HG03457 (cell line): Measurements from ENCODE around the gene CREM.
"Not testable (repeated sequence)": the region's sequence is repeated elsewhere in the genome, so short reads cannot be mapped to it uniquely, and the experiment has no call there.

Experiments
- ATAC-seq: cut with Tn5 transposase; IDR thresholded peaks from one replicate; pipeline ENCODE4 v1.9.1; 2021; ENCODE audit warnings: moderate number of reproducible peaks; ENCODE audit not compliant: unreplicated experiment

Gene CREM

GRCh38 chr10:35192645-35193249, 66.1 kb downstream of the CREM start:
- ATAC-seq = no peak

DNA sequence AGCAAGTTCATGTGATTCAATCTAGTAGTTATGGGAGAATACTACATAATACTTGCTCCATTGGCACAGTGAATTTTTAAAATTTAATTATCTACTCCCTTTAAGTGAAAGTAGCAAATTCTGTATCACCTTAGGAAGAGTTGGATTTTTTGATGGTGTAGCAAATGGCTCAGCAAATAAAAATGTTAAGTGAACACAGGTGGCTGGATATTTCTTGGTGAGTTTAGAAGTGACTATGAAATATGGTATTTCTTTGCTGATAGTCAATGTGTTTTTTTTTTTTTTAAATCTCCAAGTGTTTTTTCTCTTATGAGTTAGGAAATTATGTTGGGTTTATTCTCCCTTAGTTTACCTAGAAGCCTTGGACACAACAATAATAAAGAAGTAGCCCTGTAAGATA, 67.8 kb downstream of the CREM start:
- ATAC-seq = no peak

DNA sequence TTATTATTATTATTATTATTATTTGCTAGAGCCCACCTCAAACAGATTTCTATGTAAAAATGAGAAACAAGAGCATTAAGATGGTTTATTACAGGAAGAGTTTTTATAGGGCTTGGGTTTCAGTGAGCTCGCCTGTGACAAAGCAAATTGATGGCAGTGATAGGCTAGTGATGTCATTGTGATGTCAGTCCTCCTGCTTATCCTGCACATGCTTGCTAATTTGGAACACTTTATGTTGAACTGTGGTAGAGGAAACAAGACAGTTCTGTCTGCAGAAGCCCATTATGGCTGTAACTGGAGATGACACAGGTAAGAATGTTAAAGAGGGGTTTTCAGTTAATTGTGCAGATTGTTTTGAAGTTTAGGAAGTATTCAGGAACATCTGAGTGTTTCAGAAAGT, 68.3 kb downstream of the CREM start:
- ATAC-seq = no peak

GRCh38 chr10:35195361-35196306, 69.0 kb downstream of the CREM start:
- ATAC-seq = peak; percentile 93

DNA sequence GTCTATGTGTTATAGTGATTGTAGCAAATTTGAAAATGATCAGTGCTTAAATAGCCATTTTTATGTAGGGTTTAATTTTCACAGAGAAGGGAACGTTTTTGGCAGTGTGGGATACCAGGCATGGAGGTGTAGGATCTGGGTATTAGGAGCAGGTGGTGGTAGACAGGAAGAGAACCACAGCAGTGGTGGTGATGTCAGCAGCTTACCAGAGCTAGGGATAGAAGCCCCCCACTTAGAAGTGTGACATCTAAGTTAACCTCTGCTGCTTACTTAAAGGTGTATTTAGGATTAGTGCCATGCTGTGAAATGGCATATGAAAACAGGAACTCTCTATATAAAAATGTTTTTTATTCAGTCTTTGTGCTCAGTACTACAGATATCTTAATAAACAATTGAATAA, 73.8 kb downstream of the CREM start:
- no peak for ATAC-seq

- no peak for ATAC-seq
These were observed 74.6 kb downstream of the CREM start for GRCh38 chr10:35201234-35201633.

- ATAC-seq = no peak
These were observed 75.4 kb downstream of the CREM start for GRCh38 chr10:35202050-35202449.

DNA sequence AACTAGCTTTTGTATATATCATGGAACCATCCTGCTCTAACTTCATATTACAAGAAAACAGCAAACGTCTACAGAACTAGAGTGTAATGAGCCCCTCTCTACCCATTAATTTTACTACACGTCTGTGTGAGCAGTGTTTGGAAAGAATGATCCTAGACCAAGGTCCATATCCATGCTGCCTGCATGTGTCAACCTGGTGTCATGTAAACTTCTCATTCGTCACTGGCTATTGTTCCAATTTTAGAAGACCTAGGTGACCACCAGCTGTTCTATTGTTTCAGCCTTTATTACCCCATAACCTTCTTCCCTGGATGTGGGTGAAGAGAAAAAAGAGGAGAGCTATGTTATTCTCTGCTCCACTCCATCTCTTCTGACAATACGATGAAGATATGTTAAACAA, 77.1 kb downstream of the CREM start:
- ATAC-seq = no peak

GRCh38 chr10:35204650-35205319, 78.1 kb downstream of the CREM start:
- no peak for ATAC-seq

GRCh38 chr10:35206274-35206673, 79.6 kb downstream of the CREM start:
- no peak for ATAC-seq

GRCh38 chr10:35208536-35208935, 81.9 kb downstream of the CREM start:
- peak; percentile 69 for ATAC-seq

- peak; percentile 17 for ATAC-seq
These were observed 82.4 kb downstream of the CREM start for GRCh38 chr10:35208949-35209613.

DNA sequence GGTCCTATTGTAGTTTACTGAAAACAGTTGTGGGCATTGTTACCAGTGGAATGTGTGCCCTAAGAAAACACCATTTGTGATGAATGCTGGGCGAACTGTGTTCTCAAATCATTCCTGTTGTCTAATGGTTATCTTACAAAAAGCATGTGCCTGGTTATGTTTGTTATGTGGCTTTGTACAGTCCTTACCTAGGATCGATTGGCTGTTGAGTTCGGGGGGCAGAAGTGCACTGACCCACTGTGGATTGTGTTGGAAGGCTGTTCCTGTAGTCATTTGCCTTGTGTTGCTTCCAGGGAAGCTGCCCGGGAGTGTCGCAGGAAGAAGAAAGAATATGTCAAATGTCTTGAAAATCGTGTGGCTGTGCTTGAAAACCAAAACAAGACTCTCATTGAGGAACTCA, 84.3 kb downstream of the CREM start:
- ATAC-seq = no peak

DNA sequence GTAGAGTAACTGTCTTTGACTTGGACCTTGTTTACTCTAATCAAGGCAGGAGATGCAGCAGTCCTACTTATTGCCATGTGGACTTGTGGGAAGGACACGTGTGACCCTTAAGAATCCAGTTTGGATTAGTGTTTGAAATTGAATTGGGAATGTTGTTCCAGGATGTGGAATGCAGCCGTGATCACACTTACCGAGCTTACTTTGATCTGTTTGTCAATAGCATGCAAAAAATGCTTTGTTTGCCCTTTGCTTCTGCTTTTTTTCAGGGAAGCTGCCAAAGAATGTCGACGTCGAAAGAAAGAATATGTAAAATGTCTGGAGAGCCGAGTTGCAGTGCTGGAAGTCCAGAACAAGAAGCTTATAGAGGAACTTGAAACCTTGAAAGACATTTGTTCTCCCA, 84.7 kb downstream of the CREM start:
- no peak for ATAC-seq

DNA sequence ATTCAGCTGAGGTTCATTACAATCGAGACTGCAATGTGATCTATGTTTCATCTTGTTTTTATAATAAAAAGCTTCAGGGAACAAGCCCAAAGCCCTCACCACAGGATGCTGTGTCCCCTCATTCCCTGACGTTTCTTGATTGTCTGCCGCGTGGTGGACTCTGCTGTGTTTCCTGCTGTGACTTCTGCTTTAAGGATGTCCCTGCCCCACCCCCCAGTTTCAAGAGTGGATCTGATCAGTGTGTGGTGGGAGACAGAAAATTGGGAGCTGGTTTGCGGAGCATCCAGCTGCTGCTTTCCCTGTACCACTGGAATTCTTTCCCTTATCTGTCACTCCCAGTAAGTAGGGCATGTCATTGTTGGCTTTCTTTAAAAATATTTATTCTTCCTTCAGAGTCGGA, 86.2 kb downstream of the CREM start:
- ATAC-seq = no peak

DNA sequence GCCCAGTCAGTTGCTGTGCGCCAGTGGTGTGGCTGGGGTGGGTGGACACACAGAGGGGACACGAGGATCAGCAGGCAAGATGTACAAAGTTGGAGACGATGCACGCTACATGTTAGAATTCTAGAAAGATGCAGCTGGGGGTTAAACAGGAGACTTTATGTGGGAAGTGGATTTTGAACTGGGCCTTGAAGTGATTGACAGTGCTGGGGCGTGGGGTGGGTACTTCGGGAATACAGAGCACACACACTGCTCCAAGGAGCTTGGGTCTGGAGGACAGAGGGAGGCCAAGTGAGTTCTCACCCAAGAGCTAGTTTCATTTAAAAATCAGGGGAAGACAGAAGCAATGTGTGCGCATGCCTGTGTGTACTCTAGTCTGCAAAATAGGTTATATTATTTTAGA, 87.1 kb downstream of the CREM start:
- no peak for ATAC-seq

GRCh38 chr10:35214607-35215020, 88.0 kb downstream of the CREM start:
- ATAC-seq = no peak

DNA sequence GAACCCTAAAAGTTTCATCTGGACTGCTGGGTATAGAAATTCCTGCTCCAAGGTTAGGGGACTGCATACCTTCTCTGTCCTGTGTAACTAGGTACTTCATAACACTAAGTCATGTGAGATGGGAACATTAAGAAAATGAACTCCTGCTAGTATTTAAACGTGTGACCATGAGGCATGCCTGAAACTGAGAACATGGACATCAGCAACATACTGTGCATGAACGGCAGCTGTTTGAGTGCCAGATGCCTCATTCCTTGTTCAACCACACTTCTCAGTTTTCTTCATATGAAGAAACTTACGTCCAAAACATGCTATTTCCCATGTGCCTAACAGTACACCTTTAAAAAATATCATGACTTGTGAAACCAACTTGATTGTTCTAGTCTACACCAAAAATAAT, 88.5 kb downstream of the CREM start:
- no peak for ATAC-seq

DNA sequence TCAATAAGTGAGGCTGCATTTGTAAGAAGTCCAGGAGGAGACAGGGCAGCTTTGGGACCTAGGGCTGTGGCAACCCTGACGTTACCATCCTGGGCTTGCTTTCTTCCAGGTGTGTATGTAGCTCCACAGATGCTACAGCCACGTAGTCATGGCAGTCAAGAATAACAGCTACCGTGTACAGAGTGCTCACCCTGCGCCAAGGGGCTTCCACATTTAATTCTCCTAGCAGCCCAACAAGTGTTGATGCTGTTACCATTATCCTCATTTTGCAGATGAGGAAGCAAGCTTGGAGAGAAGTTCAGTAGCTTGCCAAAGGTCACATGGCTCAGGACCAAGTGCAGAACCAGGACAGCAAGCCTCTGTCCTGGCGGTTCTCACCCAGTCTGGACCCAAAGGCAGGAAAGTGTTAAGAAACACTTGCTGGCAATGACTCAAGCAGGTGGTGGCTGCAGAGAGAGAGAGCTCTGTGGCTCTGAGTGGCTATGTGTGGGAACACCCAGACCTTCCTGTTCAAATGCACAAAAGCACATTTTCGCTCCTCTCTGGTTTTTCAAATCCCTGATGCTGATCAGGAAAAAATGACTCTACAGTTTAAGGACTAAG, 89.8 kb downstream of the CREM start:
- no peak for ATAC-seq

DNA sequence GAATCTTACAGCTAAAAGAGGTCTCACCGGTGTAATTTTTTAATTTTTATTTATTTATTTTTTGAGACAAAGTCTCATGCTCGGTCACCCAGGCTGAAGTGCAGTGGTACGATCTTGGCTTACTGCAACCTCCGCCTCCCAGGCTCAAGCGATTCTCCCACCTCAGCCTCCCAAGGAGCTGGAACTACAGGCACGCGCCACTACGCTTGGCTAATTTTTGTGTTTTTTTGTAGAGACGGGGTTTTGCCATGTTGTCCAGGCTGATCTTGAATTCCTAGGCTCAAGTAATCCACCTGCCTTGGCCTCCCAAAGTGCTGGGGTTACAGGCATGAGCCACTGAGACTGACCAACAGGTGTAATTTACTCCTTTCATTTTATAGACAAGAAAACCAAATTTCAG, 90.3 kb downstream of the CREM start:
- ATAC-seq = not testable (repeated sequence)

GRCh38 chr10:35217455-35217854, 90.8 kb downstream of the CREM start:
- no peak for ATAC-seq
